BJ (cell line): ENCODE results near the gene ZSCAN2. TPM values are rescaled to one million over a fixed set of nuclear protein-coding genes. Genes with fewer than 3 reads are reported as not detected.

ENCODE experiments used
- CTCF ChIA-PET: fragments of 350-600 bp; formaldehyde crosslinking; extraction: SDS; loops from one replicate; lab custom pipeline; 2021; ENCODE audit warnings: antibody characterized with exemption, inconsistent platforms; lab: Yijun Ruan, JAX
- POLR2A ChIA-PET: fragments of 300-600 bp; sonication (Branson Sonifier 250); formaldehyde crosslinking; extraction: SDS; loops from one replicate; lab custom pipeline; 2021; ENCODE audit warnings: antibody characterized with exemption; lab: Charles Lee
- DNase-seq: peaks from one replicate; pipeline ENCODE4 v3.0.0-alpha.2; 2011; ENCODE audit warnings: low read depth
- H3K27me3 ChIP-seq: 2 replicates; pipeline ENCODE4 v1.6.0; 2011; ENCODE audit warnings: low read length; ENCODE audit not compliant: control insufficient read depth, insufficient read depth
- H3K36me3 ChIP-seq: 2 replicates; pipeline ENCODE4 v1.5.1; 2011; ENCODE audit warnings: low read length; ENCODE audit not compliant: control insufficient read depth, insufficient read depth
- H3K4me3 ChIP-seq: 2 replicates; pipeline ENCODE4 v1.5.1; 2011; ENCODE audit warnings: low read depth, mild to moderate bottlenecking, control low read depth, low read length
- polyA plus RNA-seq: library from polyadenylated mRNA; depleted of rRNA; stranded (reverse); fragments of >200 nt; gene quantifications from 2 replicates; pipeline ENCODE4 v1.2.3, GENCODE V29; 2011
- TF ChIP-seq, protein P1 (sequence below): IDR thresholded peaks from 2 replicates; pipeline ENCODE4 v1.5.1; 2011; ENCODE audit warnings: low read depth, mild to moderate bottlenecking, control low read depth, inconsistent platforms, low read length, moderate library complexity; ENCODE audit not compliant: insufficient read depth

ZSCAN2 gene
- polyA plus RNA-seq, 1 experiment, result 6.3 TPM

DNA sequence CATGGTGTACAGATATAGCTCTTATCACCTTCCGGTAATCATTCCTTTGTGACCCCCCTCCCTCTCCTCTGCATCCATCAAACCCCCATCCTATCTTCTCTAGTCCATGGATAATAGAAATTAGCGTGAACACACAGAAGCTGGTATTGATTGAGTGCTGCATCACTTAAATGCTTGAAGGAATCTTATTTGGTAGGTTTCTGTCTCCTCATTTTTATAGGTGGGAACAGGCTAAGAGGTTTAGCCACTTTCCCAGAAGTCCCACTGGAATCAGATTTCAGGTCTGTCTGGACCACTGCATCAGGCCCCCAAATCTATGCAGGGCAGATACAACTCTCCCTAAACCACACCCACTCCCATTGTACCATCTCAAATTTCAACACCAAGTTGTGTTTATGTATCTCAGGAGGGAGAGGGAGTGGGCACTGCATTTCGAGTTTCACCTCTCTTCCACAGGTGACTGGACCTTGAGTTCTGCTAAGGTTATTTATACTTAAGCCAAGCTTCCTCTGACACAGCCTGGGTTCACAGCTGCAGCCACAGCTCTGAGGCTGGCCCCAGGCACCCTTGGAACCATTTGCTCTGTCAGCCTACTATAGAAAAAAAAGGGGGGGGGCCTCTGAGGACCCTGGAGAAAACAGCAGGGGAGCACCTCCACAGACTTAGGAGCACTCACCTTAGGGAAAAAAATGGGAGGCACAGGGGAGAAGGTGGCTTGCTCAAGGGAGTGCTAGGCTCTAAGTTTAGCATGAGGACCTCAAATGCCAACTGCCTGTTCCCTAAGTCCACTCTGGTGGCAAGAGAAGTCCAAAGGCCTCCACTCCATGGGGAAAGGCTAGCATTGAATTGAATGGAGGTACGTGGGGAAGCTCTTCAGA lies 59.3 kb downstream of the ZSCAN2 start:
- DNase-seq, result no peak
- Histone ChIP-seq H3K36me3 (no peaks in the 10 kb centered on the region), H3K27me3 (no peaks in the 10 kb centered on the region), H3K4me3 (no peak overlapping the region)
- TF ChIP-seq, protein P1, sequence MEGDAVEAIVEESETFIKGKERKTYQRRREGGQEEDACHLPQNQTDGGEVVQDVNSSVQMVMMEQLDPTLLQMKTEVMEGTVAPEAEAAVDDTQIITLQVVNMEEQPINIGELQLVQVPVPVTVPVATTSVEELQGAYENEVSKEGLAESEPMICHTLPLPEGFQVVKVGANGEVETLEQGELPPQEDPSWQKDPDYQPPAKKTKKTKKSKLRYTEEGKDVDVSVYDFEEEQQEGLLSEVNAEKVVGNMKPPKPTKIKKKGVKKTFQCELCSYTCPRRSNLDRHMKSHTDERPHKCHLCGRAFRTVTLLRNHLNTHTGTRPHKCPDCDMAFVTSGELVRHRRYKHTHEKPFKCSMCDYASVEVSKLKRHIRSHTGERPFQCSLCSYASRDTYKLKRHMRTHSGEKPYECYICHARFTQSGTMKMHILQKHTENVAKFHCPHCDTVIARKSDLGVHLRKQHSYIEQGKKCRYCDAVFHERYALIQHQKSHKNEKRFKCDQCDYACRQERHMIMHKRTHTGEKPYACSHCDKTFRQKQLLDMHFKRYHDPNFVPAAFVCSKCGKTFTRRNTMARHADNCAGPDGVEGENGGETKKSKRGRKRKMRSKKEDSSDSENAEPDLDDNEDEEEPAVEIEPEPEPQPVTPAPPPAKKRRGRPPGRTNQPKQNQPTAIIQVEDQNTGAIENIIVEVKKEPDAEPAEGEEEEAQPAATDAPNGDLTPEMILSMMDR, result no peak
- ChIA-PET POLR2A (no interaction called here), CTCF (interaction anchor here (1.7 kb wide), 1 partner anchor 51 kb away, joined by 3 read pairs; no protein-coding TSS in a partner anchor)

DNA sequence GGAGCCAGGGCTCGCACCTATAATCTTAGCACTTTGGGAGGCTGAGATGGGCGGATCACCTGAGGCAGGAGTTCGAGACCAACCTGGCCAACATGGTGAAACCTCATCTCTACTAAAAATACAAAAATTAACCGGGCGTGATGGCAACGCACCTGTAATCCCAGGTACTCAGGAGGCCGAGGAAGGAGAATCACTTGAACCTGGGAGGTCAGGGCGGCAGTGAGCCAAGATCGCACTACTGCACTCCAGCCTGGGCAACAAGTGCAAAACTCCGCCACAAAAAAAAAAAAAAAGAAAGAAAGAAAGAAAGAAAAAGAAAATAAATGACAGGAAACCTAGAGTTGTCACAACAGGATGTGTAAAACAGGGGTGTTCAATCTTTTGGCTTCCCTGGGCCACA lies 60.2 kb downstream of the ZSCAN2 start:
- POLR2A ChIA-PET, result interaction anchor here (0.7 kb wide), 1 partner anchor 10 kb away, joined by 17 read pairs; no protein-coding TSS in a partner anchor
- Histone ChIP-seq H3K27me3 (no peaks in the 10 kb centered on the region), H3K36me3 (0 out of 2 replicates have a peak, but pooled peaks cover 2% of the 10 kb centered on the region), H3K4me3 (no peak overlapping the region)
- no peak for DNase-seq
- CTCF ChIA-PET, result no interaction called here
- TF ChIP-seq, protein P1, result no peak

DNA sequence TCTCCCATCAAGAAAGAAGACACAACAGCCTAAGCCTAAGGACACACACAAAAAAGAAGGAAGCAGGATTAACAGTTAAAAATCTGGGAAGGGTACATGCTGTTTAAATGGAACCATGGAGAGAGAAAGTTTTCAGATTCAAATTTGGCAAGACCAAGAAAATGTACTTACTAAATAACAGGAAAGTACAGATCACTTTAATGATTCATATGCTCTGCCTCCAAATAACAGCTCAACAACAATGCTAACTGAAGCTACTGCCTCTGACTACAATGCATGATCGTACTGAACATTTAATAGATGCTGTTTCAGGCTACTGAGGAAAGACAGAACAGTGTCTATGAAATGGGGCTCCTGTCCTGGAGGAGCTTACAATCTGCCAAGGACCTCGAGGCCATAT lies 65.6 kb downstream of the ZSCAN2 start:
- no peak overlapping the region for H3K4me3 ChIP-seq
- no peak for DNase-seq
- H3K27me3 ChIP-seq, result no peaks in the 10 kb centered on the region
- TF ChIP-seq, protein P1, result no peak
- H3K36me3 ChIP-seq, result 0 out of 2 replicates have a peak, but pooled peaks cover 2% of the 10 kb centered on the region
- ChIA-PET POLR2A (no interaction called here), CTCF (no interaction called here)

DNA sequence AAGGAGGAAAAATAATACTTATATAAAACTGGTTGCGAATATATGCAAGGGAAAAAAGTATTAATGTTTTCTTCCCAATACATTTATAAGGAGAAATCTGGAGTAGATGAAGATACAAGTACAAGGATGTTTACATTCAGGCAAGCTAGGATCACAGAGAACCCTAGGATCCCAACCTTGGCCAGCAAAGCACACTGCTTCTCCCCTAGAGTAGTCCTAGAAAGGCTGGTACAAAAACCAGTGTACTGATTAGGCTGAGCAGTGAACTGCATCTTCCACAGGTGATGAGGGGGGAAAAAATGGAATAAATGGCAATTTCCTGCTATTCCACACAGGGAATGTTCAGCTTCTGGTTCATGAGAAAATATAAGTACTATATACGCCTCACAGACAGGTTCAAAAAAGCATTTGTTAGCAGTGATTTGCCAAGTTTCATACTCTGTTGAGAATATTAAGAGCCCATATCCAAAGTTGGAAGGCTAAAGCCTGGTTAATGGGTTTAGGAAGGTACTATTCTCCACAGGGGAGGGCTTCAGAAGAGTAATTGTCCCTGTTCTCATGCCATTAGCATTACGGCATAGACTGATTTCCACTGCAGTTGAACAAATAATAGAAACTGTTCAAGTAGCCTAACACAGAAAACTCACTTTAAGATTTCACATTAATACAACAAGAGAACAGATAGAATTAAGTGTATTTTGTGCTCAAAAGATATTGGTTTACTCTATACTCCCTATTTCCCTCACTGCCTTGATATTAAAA lies 67.6 kb downstream of the ZSCAN2 start:
- Histone ChIP-seq H3K36me3 (0 out of 2 replicates have a peak, but pooled peaks cover 2% of the 10 kb centered on the region), H3K27me3 (no peaks in the 10 kb centered on the region), H3K4me3 (no peak overlapping the region)
- POLR2A ChIA-PET, result interaction anchor here (0.6 kb wide), 1 partner anchor 15 kb away, joined by 7 read pairs; the partner anchor contains the start of gene WDR73
- CTCF ChIA-PET, result interaction anchor here (0.7 to 1.0 kb wide), 4 partner anchors 12 to 259 kb away, joined by 3 to 4 read pairs (median 3); partner anchors contain the start of gene WDR73
- no peak for DNase-seq
- TF ChIP-seq, protein P1, result no peak
